IMR-90 (cell line): ENCODE measurements around the gene UBN1.

Source experiments
- FOS ChIP-seq: fragments of 150-350 bp; IDR thresholded peaks from 2 replicates; pipeline ENCODE4 v1.6.1; 2016; ENCODE audit warnings: low read depth, low read length
- MAFK ChIP-seq: IDR thresholded peaks from 2 replicates; pipeline ENCODE4 v1.6.1; 2012; ENCODE audit warnings: low read depth, low read length, improper control_type of control experiment
- MAZ ChIP-seq: IDR thresholded peaks from 2 replicates; pipeline ENCODE4 v1.6.1; 2012; ENCODE audit warnings: low read depth, mild to moderate bottlenecking, low read length, improper control_type of control experiment, moderate library complexity, borderline replicate concordance
- POLR2A ChIP-seq: IDR thresholded peaks from 2 replicates; pipeline ENCODE4 v1.6.1; 2012; ENCODE audit warnings: mild to moderate bottlenecking, low read depth, low read length
- RAD21 ChIP-seq: IDR thresholded peaks from 2 replicates; pipeline ENCODE4 v1.6.1; 2012; ENCODE audit warnings: low read length, improper control_type of control experiment
- SMC3 ChIP-seq: fragments of 150-350 bp; IDR thresholded peaks from 2 replicates; pipeline ENCODE4 v1.6.1; 2016; ENCODE audit warnings: low read depth, mild to moderate bottlenecking, antibody characterized with exemption, low read length, moderate library complexity
- TF ChIP-seq, protein P1 (sequence below): conservative IDR thresholded peaks from 2 replicates; pipeline ENCODE4 v1.5.1; 2012; ENCODE audit warnings: mild to moderate bottlenecking, low read depth, low read length, improper control_type of control experiment
- TF ChIP-seq, protein P2 (sequence below): fragments of 150-350 bp; IDR thresholded peaks from 2 replicates; pipeline ENCODE4 v1.6.1; 2016; ENCODE audit warnings: low read depth, mild to moderate bottlenecking, low read length, moderate library complexity, borderline replicate concordance
- TF ChIP-seq, protein P3 (sequence below): fragments of 150-350 bp; IDR thresholded peaks from 2 replicates; pipeline ENCODE4 v1.6.1; 2017; ENCODE audit warnings: mild to moderate bottlenecking, antibody characterized with exemption, low read length, low read depth

DNA sequence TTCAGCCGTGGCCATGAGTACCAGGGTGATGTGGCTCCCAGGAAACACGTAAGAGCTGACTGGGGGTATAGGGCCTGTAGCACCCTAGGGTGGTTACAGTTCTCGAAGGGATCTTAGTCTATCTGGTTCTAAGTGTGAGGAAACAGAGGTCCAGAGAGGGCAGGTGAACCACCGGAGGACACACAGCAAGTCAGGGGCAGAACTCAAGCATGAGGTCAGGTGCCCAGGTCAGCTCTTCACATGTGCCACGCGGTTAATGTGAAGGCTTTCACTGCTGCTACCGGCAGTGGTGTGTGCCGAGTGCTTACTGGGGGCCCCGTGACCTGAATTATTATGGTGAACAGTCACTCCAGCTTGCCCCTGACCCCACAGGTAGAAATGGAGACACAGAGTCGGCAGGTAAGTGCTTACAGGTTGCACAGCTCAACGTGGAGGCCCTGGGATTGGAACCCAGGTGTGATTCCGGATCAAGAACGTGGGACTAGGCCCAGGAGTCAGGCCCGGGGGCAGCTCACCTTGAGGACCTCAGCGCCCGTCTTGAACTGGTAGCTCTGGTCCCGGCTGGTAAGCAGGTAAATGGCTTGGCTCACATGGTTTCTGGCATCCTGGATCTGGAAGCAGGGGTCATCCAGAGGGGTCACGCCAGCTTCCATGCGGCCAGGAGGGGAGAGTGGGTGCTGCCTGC, 48.0 kb upstream of the UBN1 start:
- TF ChIP-seq, protein P1, sequence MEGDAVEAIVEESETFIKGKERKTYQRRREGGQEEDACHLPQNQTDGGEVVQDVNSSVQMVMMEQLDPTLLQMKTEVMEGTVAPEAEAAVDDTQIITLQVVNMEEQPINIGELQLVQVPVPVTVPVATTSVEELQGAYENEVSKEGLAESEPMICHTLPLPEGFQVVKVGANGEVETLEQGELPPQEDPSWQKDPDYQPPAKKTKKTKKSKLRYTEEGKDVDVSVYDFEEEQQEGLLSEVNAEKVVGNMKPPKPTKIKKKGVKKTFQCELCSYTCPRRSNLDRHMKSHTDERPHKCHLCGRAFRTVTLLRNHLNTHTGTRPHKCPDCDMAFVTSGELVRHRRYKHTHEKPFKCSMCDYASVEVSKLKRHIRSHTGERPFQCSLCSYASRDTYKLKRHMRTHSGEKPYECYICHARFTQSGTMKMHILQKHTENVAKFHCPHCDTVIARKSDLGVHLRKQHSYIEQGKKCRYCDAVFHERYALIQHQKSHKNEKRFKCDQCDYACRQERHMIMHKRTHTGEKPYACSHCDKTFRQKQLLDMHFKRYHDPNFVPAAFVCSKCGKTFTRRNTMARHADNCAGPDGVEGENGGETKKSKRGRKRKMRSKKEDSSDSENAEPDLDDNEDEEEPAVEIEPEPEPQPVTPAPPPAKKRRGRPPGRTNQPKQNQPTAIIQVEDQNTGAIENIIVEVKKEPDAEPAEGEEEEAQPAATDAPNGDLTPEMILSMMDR, result no peak
- TF ChIP-seq RAD21 (no peak), MAZ (no peak), POLR2A (no peak), FOS (no peak), MAFK (no peak), SMC3 (no peak)
- TF ChIP-seq, protein P2, sequence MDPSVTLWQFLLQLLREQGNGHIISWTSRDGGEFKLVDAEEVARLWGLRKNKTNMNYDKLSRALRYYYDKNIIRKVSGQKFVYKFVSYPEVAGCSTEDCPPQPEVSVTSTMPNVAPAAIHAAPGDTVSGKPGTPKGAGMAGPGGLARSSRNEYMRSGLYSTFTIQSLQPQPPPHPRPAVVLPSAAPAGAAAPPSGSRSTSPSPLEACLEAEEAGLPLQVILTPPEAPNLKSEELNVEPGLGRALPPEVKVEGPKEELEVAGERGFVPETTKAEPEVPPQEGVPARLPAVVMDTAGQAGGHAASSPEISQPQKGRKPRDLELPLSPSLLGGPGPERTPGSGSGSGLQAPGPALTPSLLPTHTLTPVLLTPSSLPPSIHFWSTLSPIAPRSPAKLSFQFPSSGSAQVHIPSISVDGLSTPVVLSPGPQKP, result no peak
- TF ChIP-seq, protein P3, sequence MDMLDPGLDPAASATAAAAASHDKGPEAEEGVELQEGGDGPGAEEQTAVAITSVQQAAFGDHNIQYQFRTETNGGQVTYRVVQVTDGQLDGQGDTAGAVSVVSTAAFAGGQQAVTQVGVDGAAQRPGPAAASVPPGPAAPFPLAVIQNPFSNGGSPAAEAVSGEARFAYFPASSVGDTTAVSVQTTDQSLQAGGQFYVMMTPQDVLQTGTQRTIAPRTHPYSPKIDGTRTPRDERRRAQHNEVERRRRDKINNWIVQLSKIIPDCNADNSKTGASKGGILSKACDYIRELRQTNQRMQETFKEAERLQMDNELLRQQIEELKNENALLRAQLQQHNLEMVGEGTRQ, result no peak
